Ovary (tissue), 9 donors: ENCODE measurements around the gene LGALS7B. TPM values are rescaled to one million over a fixed set of nuclear protein-coding genes. Genes with fewer than 3 reads are reported as not detected.

ENCODE experiments used
- DNase-seq, 5 donors: peaks; one replicate each; pipeline ENCODE4 v3.0.0-alpha.2; 2019 to 2020
- H3K27ac ChIP-seq, 2 donors: fragments of 200-600 bp; one replicate each; pipeline versions ENCODE4 v1.5.1 to v1.8.0; 2019 to 2022
- H3K27me3 ChIP-seq: fragments of 200-600 bp; one replicate; pipeline ENCODE4 v1.8.0; 2022
- H3K36me3 ChIP-seq: fragments of 200-600 bp; sonication (generic); one replicate; pipeline ENCODE4 v1.5.1; 2019
- H3K4me1 ChIP-seq: one replicate; pipeline ENCODE4 v1.8.1; 2013; ENCODE audit warnings: mild to moderate bottlenecking, moderate library complexity; ENCODE audit not compliant: insufficient read depth
- H3K4me3 ChIP-seq: fragments of 200-600 bp; sonication (generic); one replicate; pipeline ENCODE4 v1.5.1; 2017
- H3K9me3 ChIP-seq, 2 donors: fragments of 200-600 bp in 1 of 2; sonication (generic) in 1 of 2; one replicate each; pipeline versions ENCODE4 v1.5.1 to v1.8.1; 2013 to 2019; ENCODE audit warnings: mild to moderate bottlenecking in 1 of 2, moderate library complexity in 1 of 2
- CTCF ChIP-seq, 3 donors: fragments of 450-650 bp in 2 of 3; fragments of 200-600 bp in 1 of 3; IDR thresholded peaks; one replicate each; pipeline versions ENCODE4 v1.5.1 to v1.8.0; 2016 to 2022; ENCODE audit warnings: antibody characterized with exemption in 3 of 3, mild to moderate bottlenecking in 1 of 3
- EP300 ChIP-seq: sonication (generic); formaldehyde crosslinking; IDR thresholded peaks from one replicate; pipeline ENCODE4 v1.6.1; 2017; ENCODE audit warnings: antibody characterized with exemption
- POLR2A ChIP-seq: fragments of 450-650 bp; IDR thresholded peaks from one replicate; pipeline ENCODE4 v1.6.1; 2017; ENCODE audit warnings: antibody characterized with exemption, mild to moderate bottlenecking, moderate library complexity
- WGBS, 3 donors: extraction: QIAGEN DNeasy Blood & Tissue Kit in 1 of 3; methylation state at CpG; one replicate each; pipeline versions ENCODE4 v1.1.5 to v1.1.7; 2013 to 2017; 5-methylcytosine and 5-hydroxymethylcytosine counted together
- intact Hi-C, 4 donors: fragments of 100-400 bp; cut with DNase I; formaldehyde crosslinking; loops; one replicate each; pipeline versions ENCODE4 v1.11.0 to v1.15.1; 2022 to 2023
- polyA plus RNA-seq, 2 donors: library from polyadenylated mRNA; stranded (reverse); fragments of 200-250 nt in 1 of 2; fragments of 350-450 nt in 1 of 2; fragmentation: Illumina TruSeq in 1 of 2; extraction: RNeasy Lipid Tissue Mini Kit (QIAGEN cat#74804) in 1 of 2; gene quantifications; one replicate each; pipeline ENCODE4 v1.2.3, GENCODE V29; 2013 to 2014
- total RNA-seq, 7 donors: library from RNA; depleted of rRNA in 2 of 7; stranded (reverse); fragments of >200 nt in 2 of 7; fragmentation: NEBNext Ultra II Directional in 3 of 7; extraction: Animal tissue kit (Norgen Biotek cat#: 25700) in 3 of 7; gene quantifications; one replicate each; pipeline versions ENCODE4 v1.1.0 to v1.2.4, GENCODE V29; 2016 to 2023
- donor health status: DM: no; HTN: no; CAD: no; lungs with moderate emphysema.
- donor health status: DM: no; HTN: no; CAD: no.
- donor health status: Bipolar disorder and iron deficiency.
- donor health status: DM: yes; HTN: yes; CAD: no.
- donor health status: DM: no; HTN: no; CAD: no.
- donor health status: DM: yes; HTN: yes; CAD: no.

LGALS7B gene
- total and polyA plus RNA-seq, 9 donors: not detected

GRCh38 chr19:38800577-38801347 is 11.8 kb downstream of the LGALS7B start:
- intact Hi-C loops: no loop called here
- H3K27me3 ChIP-seq: no peaks in the 10 kb centered on the region
- no peak for DNase-seq

GRCh38 chr19:38801359-38802095 is 12.5 kb downstream of the LGALS7B start:
- intact Hi-C loops: no loop called here
- H3K36me3 ChIP-seq: no peaks in the 10 kb centered on the region
- H3K4me3 ChIP-seq: no peak overlapping the region
- no peak for DNase-seq
- H3K27ac ChIP-seq: no peak overlapping the region
- TF ChIP-seq EP300 (no peak), CTCF (IDR thresholded peaks at IDR 0.05) (no peak), POLR2A (no peak)
- no peaks in the 10 kb centered on the region for H3K27me3 ChIP-seq
- 87 to 90% (median 89%) methylated on average over 12 of the region's 12 CpGs for WGBS, 3 donors
- no peaks in the 10 kb centered on the region for H3K4me1 ChIP-seq
- H3K9me3 ChIP-seq: no peaks in the 10 kb centered on the region

More at GRCh38 chr19:38800577-38801347, 11.8 kb downstream of the LGALS7B start:
- no peak overlapping the region for H3K27ac ChIP-seq
- H3K36me3 ChIP-seq: no peaks in the 10 kb centered on the region
- TF ChIP-seq EP300: no peak
- no peak for TF ChIP-seq POLR2A
- TF ChIP-seq CTCF (IDR thresholded peaks at IDR 0.05): no peak
- WGBS, 3 donors: 91 to 92% (median 92%) methylated on average over 5 of the region's 5 CpGs
- no peaks in the 10 kb centered on the region for H3K4me1 ChIP-seq
- H3K4me3 ChIP-seq: no peak overlapping the region
- no peaks in the 10 kb centered on the region for H3K9me3 ChIP-seq

GRCh38 chr19:38803543-38803942 is 14.5 kb downstream of the LGALS7B start:
- 81 to 85% (median 82%) methylated on average over 10 of the region's 10 CpGs for WGBS, 3 donors

GRCh38 chr19:38805180-38805579 is 16.2 kb downstream of the LGALS7B start:
- no peak overlapping the region for H3K4me3 ChIP-seq
- H3K36me3 ChIP-seq: no peaks in the 10 kb centered on the region
- no peak overlapping the region for H3K27ac ChIP-seq
- WGBS, 3 donors: 74 to 76% (median 75%) methylated on average over 1 of the region's 1 CpG
- TF ChIP-seq CTCF (IDR thresholded peaks at IDR 0.05) (no peak), EP300 (no peak), POLR2A (no peak)
- no peaks in the 10 kb centered on the region for H3K9me3 ChIP-seq
- H3K27me3 ChIP-seq: no peaks in the 10 kb centered on the region
- no peak for DNase-seq
- H3K4me1 ChIP-seq: no peaks in the 10 kb centered on the region
- intact Hi-C loops: no loop called here

More at GRCh38 chr19:38803543-38803942, 14.5 kb downstream of the LGALS7B start:
- no peak overlapping the region for H3K4me3 ChIP-seq
- H3K4me1 ChIP-seq: no peaks in the 10 kb centered on the region
- no peaks in the 10 kb centered on the region for H3K27me3 ChIP-seq
- TF ChIP-seq EP300 (no peak), POLR2A (no peak), CTCF (IDR thresholded peaks at IDR 0.05) (no peak)
- no peak for DNase-seq
- no peak overlapping the region for H3K27ac ChIP-seq
- no peaks in the 10 kb centered on the region for H3K36me3 ChIP-seq
- intact Hi-C loops: no loop called here
- no peaks in the 10 kb centered on the region for H3K9me3 ChIP-seq
